Neutrophil (primary cell): Measurements from ENCODE around the gene ADAMTS13.

Experiments used
- H3K27ac ChIP-seq: fragments of 200-600 bp; sonication (generic); 2 replicates; pipeline ENCODE4 v1.5.1; 2016; ENCODE audit warnings: mild to moderate bottlenecking, moderate library complexity
- H3K27me3 ChIP-seq: fragments of 200-600 bp; sonication (generic); 2 replicates; pipeline ENCODE4 v1.6.0; 2016; ENCODE audit warnings: mild to moderate bottlenecking
- H3K36me3 ChIP-seq: fragments of 200-600 bp; sonication (generic); 2 replicates; pipeline ENCODE4 v1.5.1; 2017
- H3K4me1 ChIP-seq, 2 experiments: fragments of 200-600 bp in 1 of 2; sonication (generic) in 1 of 2; 1 replicate in 1 of 2; 2 replicates in 1 of 2; pipeline versions ENCODE4 v1.5.1 to v1.6.1; 2013 to 2016; ENCODE audit warnings: low read depth in 1 of 2, low read length in 1 of 2, mild to moderate bottlenecking in 1 of 2, moderate library complexity in 1 of 2; ENCODE audit not compliant: control insufficient read depth in 1 of 2, insufficient read depth in 1 of 2
- H3K4me3 ChIP-seq, 2 experiments: fragments of 200-600 bp in 1 of 2; sonication (generic) in 1 of 2; 1 replicate in 1 of 2; 2 replicates in 1 of 2; pipeline ENCODE4 v1.5.1; 2013 to 2016; ENCODE audit warnings: low read depth in 1 of 2, low read length in 1 of 2, mild to moderate bottlenecking in 1 of 2, moderate library complexity in 1 of 2
- H3K9me3 ChIP-seq: fragments of 200-600 bp; sonication (generic); 2 replicates; pipeline ENCODE4 v1.5.1; 2016
- TF ChIP-seq, protein P1 (sequence below): fragments of 200-600 bp; sonication (generic); IDR thresholded peaks from 2 replicates; pipeline ENCODE4 v1.5.1; 2016; ENCODE audit warnings: antibody characterized with exemption

ADAMTS13 gene

GRCh38 chr9:133394687-133395271, 27.4 kb upstream of the ADAMTS13 start:
- Histone ChIP-seq H3K4me1 (no peaks in the 10 kb centered on the region), H3K27ac (no peak overlapping the region), H3K4me3 (no peak overlapping the region), H3K9me3 (no peaks in the 10 kb centered on the region), H3K27me3 (peaks cover 31% of the 10 kb centered on the region), H3K36me3 (no peaks in the 10 kb centered on the region)
- TF ChIP-seq, protein P1, sequence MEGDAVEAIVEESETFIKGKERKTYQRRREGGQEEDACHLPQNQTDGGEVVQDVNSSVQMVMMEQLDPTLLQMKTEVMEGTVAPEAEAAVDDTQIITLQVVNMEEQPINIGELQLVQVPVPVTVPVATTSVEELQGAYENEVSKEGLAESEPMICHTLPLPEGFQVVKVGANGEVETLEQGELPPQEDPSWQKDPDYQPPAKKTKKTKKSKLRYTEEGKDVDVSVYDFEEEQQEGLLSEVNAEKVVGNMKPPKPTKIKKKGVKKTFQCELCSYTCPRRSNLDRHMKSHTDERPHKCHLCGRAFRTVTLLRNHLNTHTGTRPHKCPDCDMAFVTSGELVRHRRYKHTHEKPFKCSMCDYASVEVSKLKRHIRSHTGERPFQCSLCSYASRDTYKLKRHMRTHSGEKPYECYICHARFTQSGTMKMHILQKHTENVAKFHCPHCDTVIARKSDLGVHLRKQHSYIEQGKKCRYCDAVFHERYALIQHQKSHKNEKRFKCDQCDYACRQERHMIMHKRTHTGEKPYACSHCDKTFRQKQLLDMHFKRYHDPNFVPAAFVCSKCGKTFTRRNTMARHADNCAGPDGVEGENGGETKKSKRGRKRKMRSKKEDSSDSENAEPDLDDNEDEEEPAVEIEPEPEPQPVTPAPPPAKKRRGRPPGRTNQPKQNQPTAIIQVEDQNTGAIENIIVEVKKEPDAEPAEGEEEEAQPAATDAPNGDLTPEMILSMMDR: no peak

DNA sequence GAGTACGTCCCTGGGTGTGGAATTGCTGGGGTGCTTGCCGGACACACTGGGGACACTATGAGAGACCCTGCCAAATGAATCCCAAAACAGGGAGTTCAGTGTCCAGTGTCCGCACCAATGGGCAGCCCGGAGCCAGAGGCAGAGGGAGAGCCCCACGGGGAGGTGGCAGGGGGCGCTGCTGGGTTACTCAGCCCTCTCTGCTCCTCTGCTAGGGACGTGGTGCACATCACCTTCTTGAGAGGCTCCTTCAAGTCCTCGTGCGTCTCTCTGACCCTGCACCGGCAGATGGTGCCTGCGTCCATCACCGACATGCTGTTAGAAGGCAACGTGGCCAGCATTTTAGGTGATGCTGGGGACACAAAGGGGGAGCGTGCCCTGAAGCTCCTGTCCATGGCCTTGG, 25.2 kb upstream of the ADAMTS13 start:
- Histone ChIP-seq H3K27ac (no peak overlapping the region), H3K9me3 (no peaks in the 10 kb centered on the region), H3K4me3 (no peak overlapping the region), H3K27me3 (peaks cover 31% of the 10 kb centered on the region), H3K4me1 (no peaks in the 10 kb centered on the region), H3K36me3 (no peaks in the 10 kb centered on the region)
- TF ChIP-seq, protein P1: no peak

DNA sequence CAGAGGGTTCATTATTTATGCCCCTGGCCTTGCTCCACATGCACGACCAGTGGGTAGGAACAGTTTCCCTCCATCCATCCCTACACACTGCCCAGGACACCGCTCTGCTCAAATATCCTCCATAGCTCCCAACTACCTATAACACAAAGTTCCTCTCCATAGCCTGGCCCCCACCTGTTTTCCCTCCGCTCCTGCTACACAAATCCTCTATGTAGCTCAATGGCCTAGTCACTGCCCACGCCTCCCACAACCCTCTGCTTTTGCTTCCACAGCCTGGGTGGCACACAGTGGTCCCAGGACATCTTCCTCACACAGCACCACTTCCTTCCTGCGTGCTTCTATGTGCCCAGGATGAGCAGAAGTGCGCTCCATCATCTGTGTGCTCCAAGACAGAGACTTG, 24.8 kb upstream of the ADAMTS13 start:
- no peak overlapping the region for H3K4me3 ChIP-seq
- no peaks in the 10 kb centered on the region for H3K36me3 ChIP-seq
- peaks cover 31% of the 10 kb centered on the region for H3K27me3 ChIP-seq
- H3K27ac ChIP-seq: no peak overlapping the region
- TF ChIP-seq, protein P1: no peak
- no peaks in the 10 kb centered on the region for H3K9me3 ChIP-seq
- H3K4me1 ChIP-seq: no peaks in the 10 kb centered on the region

GRCh38 chr9:133397895-133398294, 24.3 kb upstream of the ADAMTS13 start:
- H3K4me1 ChIP-seq: no peaks in the 10 kb centered on the region
- peaks cover 31% of the 10 kb centered on the region for H3K27me3 ChIP-seq
- H3K36me3 ChIP-seq: no peaks in the 10 kb centered on the region
- H3K9me3 ChIP-seq: no peaks in the 10 kb centered on the region
- no peak overlapping the region for H3K27ac ChIP-seq
- no peak overlapping the region for H3K4me3 ChIP-seq
- TF ChIP-seq, protein P1: no peak

- Histone ChIP-seq H3K4me1 (no peaks in the 10 kb centered on the region), H3K27ac (no peak overlapping the region), H3K4me3 (no peak overlapping the region)
Measured at GRCh38 chr9:133400292-133400691, 21.9 kb upstream of the ADAMTS13 start.

More at GRCh38 chr9:133400292-133400691, 21.9 kb upstream of the ADAMTS13 start:
- peaks cover 8% of the 10 kb centered on the region for H3K36me3 ChIP-seq
- TF ChIP-seq, protein P1: no peak
- H3K9me3 ChIP-seq: no peaks in the 10 kb centered on the region
- peaks cover 16% of the 10 kb centered on the region for H3K27me3 ChIP-seq
